Middle frontal gyrus (tissue), 1 donor: ENCODE measurements around the gene ECT2.
"Not testable (repeated sequence)": the region's sequence is repeated elsewhere in the genome, so short reads cannot be mapped to it uniquely, and the experiment has no call there.

Source experiments
- DNase-seq: peaks from one replicate; pipeline ENCODE4 v3.0.0-alpha.2; 2015; ENCODE audit warnings: low spot score; ENCODE audit errors: extremely low spot score

ECT2 gene, protein sequence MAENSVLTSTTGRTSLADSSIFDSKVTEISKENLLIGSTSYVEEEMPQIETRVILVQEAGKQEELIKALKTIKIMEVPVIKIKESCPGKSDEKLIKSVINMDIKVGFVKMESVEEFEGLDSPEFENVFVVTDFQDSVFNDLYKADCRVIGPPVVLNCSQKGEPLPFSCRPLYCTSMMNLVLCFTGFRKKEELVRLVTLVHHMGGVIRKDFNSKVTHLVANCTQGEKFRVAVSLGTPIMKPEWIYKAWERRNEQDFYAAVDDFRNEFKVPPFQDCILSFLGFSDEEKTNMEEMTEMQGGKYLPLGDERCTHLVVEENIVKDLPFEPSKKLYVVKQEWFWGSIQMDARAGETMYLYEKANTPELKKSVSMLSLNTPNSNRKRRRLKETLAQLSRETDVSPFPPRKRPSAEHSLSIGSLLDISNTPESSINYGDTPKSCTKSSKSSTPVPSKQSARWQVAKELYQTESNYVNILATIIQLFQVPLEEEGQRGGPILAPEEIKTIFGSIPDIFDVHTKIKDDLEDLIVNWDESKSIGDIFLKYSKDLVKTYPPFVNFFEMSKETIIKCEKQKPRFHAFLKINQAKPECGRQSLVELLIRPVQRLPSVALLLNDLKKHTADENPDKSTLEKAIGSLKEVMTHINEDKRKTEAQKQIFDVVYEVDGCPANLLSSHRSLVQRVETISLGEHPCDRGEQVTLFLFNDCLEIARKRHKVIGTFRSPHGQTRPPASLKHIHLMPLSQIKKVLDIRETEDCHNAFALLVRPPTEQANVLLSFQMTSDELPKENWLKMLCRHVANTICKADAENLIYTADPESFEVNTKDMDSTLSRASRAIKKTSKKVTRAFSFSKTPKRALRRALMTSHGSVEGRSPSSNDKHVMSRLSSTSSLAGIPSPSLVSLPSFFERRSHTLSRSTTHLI

DNA sequence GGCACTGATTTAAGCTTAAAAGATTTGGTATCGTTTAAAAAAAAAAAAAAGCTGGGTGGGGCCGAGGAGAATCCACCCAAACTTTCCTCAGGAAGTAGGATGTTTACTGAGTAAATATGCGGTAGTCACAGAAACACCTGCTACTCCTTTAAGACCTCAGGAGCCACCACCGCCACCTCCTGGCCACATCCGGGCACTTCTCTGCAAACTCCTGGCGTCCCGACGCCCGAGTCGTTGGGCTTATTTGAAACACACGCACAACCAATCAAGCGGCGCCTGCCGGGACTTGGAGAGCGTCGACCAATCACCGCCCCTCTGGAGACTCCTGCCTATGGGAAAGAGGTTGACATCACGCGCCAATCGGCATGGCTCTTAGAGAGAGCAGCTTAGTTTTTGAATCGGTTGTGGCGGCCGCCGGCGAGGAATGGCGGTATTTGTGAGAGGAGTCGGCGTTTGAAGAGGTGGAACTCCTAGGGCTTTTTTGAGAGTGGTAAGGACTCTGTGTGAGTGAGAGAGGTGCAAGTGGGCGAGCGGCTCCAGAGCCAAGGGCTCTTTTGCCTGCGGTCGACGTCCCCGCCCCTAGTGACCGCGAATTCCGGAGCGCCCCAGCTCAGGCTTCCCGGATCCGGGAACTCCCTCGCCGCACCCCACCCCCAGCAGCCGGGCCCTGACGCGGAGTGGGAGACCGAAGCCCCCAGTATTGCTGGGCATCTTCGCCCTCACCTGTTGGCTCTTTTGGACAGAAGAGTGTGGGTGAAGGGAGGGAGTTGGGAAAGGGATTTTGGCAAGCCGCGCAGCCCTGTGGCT is at the start of gene ECT2:
Gene ECT2 (plus strand): TSS at position 359 of the 807 bp plus-strand sequence. CDS start 3,805 bp downstream, outside the sequence.
- peak; percentile 99 for DNase-seq

DNA sequence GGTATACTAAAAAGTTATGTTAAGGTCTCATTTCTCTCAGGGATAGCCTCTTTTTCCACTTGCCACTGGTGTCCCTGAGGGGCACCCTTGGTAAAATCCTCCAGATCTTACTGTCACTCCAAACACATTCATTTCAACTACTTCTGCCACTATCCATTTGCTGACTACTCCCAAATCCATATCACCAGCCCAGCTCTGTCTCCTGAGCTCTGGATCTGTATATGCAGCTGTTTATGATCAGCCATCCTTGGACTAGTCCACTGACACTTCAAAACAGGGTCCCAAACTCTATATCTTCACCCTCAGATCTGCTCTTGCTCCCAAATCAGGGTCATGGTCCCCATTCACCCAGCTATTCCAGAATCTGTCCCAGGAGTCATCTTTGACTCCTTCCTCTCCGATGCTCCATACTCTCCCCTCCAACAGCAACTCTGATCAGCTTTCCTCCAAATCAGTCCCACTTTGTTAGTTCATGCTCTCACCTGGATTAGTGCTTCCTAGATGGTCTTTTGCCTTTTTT is 49.5 kb upstream of the ECT2 start:
- DNase-seq: no peak

DNA sequence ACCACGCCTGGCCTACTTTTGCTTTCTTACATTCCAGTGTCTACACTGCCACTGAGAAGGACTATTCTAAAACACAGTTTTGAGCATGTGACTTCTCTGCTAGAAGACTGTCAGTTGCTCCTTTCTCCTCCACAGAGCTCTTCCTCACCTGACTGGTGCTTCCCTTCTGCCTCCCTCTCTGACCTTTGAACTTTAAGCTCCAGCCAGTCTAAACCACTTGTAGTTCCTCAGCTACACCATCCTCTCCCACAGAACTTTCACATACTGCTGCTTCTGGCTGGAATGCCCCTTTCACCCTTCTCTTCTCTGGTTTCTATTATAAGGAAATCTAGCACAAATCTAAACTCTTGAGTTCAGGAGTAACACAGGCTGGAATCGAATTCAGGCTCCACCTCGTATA is 48.8 kb upstream of the ECT2 start:
- no peak for DNase-seq

DNA sequence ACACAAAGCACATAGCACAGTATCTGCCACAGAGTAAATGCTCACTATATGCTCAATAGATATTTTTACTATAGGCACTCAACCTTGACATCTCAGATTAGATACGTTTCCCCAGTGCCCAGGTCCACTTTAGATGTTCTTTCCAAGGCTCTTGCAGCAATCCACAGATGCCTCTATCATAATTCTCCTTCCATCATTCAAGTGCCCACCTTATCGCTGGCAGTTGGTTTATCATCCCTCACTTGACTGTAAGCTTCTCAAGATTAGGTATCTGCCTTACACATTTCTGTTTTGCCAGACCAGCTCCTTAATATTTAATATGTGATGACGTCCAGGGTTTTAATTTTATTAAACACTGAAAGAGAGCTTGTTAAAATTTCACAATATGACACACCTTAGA is 48.3 kb upstream of the ECT2 start:
- no peak for DNase-seq

DNA sequence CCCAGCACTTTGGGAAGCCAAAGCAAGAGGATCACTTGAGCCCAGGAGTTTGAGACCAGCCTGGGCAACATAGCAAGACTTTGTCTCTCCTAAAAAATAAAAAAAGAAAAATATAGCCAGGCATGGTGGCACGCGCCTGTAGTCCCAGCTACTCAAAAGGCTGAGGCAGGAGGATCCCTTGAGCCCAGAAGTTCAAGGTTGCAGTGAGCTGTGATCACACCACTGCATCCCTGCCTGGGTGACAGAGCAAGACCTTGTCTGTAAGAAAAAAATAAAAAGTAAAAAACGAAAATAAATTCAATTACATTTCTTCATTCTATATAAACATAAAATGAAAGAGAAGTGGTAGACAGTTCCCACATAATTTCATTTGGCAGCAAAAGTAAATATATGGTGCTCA is 47.8 kb upstream of the ECT2 start:
- not testable (repeated sequence) for DNase-seq

DNA sequence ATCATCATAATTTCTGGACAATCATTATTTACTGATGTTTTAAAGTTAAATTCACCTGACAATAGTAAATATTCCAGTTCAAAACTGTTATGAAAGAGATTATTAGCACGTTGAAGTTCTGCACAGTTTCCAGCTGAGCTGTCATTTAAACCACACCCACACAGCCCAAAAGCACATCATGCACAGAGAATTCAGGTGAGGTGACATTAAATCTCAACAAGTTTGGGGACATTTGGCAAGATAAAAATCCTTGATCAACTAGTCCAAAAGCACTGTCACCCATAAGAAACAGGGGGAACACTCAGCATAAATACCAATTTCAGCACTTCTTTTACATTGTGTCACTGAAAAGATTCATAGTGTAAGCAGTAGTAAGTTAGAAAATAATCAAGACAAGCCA is 46.5 kb upstream of the ECT2 start:
- DNase-seq: no peak

DNA sequence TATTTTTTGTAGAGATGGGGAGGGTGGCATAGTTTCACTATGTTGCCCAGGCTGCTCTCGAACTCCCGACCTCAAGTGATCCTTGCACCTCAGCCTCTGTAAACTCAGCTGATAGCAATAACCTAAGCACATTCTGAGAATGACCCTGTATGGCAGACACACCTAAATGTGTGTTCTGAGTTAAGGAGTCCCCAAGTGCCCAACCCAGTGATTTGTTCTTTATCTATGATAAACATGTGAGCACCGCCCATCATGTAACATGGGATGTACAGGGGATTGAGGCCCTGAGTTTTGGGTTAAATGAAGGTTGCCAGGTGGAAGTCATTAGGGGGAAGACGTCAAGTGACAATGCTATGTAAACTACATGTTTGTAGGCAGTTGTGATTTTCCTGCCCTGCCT is 45.4 kb upstream of the ECT2 start:
- DNase-seq: no peak

- no peak for DNase-seq
Measured at GRCh38 chr3:172707030-172707429, 43.5 kb upstream of the ECT2 start.

DNA sequence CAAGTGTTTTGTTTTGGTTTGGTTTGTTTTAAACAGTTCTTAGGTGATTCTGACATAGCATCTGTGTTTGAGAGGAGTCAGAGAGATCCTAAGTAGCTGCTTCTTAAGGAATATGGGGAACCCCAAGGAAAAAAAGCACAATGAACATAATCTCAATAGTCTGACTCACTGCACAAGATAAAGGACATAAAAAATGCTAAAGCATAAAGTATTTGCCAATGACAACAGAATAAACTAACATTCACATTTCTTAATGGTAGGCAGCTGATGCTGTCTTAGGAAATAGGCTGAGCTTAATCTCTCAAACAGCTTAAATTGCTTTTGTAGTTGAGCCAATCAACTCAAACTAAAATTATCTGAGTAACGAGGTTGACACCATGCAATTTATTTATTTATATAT is 42.6 kb upstream of the ECT2 start:
- no peak for DNase-seq

DNA sequence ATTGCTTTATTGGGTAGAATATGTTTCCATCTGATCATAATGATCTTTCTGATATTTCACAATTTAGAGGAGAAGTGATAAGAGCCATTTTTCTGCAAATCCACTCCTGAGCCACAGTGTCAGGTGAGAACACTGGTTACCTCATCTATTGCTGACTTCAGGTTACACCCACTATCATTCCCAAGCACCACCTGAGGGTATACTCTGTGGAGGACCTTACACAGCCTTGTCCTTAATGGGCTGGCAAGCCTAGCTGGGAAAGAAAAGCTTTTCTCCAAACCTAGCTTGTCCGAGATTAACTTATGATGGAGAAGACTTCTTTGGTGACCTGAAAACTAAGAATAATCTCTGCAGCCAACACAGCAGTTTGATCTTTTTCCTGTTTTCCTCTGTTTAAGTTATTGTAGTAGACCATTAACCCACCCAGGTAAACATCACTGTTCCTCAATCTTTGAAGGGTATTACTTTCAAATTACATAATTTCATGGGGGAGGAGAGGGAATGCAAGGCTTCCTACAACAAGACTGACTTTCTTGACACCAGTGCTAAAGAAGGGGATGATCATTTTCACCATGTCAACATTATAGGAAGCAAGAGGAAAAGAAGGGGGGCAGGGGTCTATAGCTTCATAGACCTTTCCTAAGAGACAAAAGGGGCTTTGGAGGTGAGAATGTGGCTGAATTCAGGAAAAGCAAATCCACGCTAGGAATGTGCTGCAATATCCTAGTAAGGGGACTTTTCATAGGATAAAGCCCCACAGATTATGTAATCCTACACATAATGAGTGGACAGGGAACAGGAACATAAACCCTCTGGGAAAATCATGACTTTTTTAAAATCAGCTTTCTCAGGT is 41.4 kb upstream of the ECT2 start:
- DNase-seq: no peak

GRCh38 chr3:172709774-172710663 is 40.5 kb upstream of the ECT2 start:
- peak; percentile 3 for DNase-seq

- peak; percentile 84 for DNase-seq
Measured at GRCh38 chr3:172710664-172711453, 39.7 kb upstream of the ECT2 start, which contains the start of gene NCEH1. Gene NCEH1 (minus strand): TSS chr3:172711067. CDS start chr3:172710984, 83 bp downstream.

GRCh38 chr3:172711454-172711795 is 39.1 kb upstream of the ECT2 start:
- DNase-seq: no peak

- no peak for DNase-seq
Measured at GRCh38 chr3:172713316-172713715, 37.2 kb upstream of the ECT2 start.

- no peak for DNase-seq
Measured at GRCh38 chr3:172716476-172716875, 34.0 kb upstream of the ECT2 start.

DNA sequence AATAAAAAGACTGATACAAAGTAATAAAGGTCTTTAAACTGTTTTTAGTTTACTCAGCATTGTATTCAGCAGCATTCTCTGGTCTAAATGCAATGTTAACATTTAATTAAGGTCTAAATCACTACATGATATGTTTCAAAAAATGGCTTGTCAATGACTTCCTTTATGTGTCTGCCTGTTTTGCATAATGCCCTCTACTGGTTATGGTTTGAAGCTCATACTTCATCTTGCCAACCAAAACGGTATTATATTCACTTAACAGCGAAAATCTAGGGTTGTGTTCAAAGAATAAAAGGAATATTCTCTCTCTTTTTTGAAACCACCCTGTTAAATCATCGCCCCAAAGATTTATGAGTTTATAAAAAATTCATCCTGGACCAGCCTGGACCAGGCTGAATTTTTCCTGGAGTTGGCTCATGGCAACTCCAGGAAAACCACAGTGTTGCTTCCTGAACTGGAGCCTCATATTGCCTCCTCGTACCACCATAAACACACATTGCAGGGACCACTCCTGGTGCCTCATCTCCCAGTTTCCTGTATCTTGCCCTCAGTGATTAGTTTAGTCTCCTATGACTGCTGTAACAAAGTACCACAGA is 32.9 kb upstream of the ECT2 start:
- DNase-seq: no peak

GRCh38 chr3:172722536-172723040 is 27.9 kb upstream of the ECT2 start:
- not testable (repeated sequence) for DNase-seq

DNA sequence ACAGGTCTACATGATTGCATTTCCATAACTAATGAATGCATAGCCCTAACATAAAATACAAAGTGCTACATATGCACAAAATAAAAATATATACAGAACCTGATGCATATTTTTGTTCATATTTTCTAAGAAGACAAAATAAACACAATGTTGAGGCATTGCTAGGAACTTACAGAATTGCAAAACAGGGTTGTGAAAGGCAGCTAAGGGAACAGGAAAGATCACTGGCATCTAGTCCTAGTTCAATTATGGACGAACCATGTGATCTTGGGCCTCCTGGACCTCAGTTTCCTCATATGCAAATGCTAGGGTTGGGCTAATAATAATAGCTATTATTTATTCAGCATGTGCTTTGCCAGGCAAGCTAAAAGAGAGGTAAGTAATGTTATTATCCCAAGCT is 24.1 kb upstream of the ECT2 start:
- no peak for DNase-seq
